A673 (cell line): Measurements from ENCODE around the gene PTMS. TPM values are rescaled to one million over a fixed set of nuclear protein-coding genes. Genes with fewer than 3 reads are reported as not detected.

Experiments used
- BruUV-seq: library from RNA; stranded (reverse); fragments of 400-500 nt; replicated peaks from 2 replicates; lab custom pipeline; 2021; lab: Mats Ljungman, UMichigan
- CTCF ChIA-PET: fragments of 300-600 bp; sonication (Branson Sonifier 250); formaldehyde crosslinking; loops from one replicate; lab custom pipeline; 2022; ENCODE audit warnings: antibody characterized with exemption; lab: Charles Lee
- POLR2A ChIA-PET: fragments of 300-600 bp; sonication (Branson Sonifier 250); formaldehyde crosslinking; loops from one replicate; lab custom pipeline; 2022; ENCODE audit warnings: antibody characterized with exemption; ENCODE audit not compliant: low non-redundant PET; lab: Charles Lee
- DNase-seq: peaks from one replicate; pipeline ENCODE4 v3.0.0-alpha.2; 2015; ENCODE audit warnings: low spot score
- H3K27ac ChIP-seq: fragments of 200-600 bp; sonication (generic); 2 replicates; pipeline ENCODE4 v1.5.1; 2016; ENCODE audit warnings: mixed run types, low read depth, mild to moderate bottlenecking, mixed read lengths, antibody characterized with exemption, low read length; ENCODE audit not compliant: poor library complexity, severe bottlenecking
- H3K27me3 ChIP-seq: fragments of 200-600 bp; sonication (generic); replicated peaks from 2 replicates; pipeline ENCODE4 v1.6.1; 2017; ENCODE audit warnings: mixed run types, low read depth, mild to moderate bottlenecking, mixed read lengths, antibody characterized with exemption, low read length; ENCODE audit not compliant: insufficient read depth, poor library complexity
- H3K36me3 ChIP-seq: fragments of 200-600 bp; sonication (generic); 2 replicates; pipeline ENCODE4 v1.6.1; 2016; ENCODE audit warnings: mixed run types, mild to moderate bottlenecking, mixed read lengths, antibody characterized with exemption, low read length; ENCODE audit not compliant: insufficient read depth, poor library complexity, severe bottlenecking
- H3K4me1 ChIP-seq: fragments of 200-600 bp; sonication (generic); 2 replicates; pipeline ENCODE4 v1.6.1; 2017; ENCODE audit warnings: mixed run types, mild to moderate bottlenecking, mixed read lengths, antibody characterized with exemption, low read length; ENCODE audit not compliant: insufficient read depth, poor library complexity, severe bottlenecking
- H3K4me3 ChIP-seq: fragments of 200-600 bp; sonication (generic); 2 replicates; pipeline ENCODE4 v1.5.1; 2016; ENCODE audit warnings: low read depth, mixed run types, mild to moderate bottlenecking, mixed read lengths, low read length; ENCODE audit not compliant: poor library complexity, severe bottlenecking
- H3K9me3 ChIP-seq: fragments of 200-600 bp; sonication (generic); 2 replicates; pipeline ENCODE4 v1.6.1; 2016; ENCODE audit warnings: mixed run types, low read depth, mild to moderate bottlenecking, mixed read lengths, antibody characterized with exemption, low read length; ENCODE audit not compliant: poor library complexity, severe bottlenecking
- CTCF ChIP-seq: fragments of 300-800, 200-600 bp; sonication (generic); conservative IDR thresholded peaks from 2 replicates; pipeline ENCODE4 v1.5.1; 2017; ENCODE audit warnings: low read depth, mild to moderate bottlenecking, antibody characterized with exemption, low read length, moderate library complexity, mixed read lengths
- EZH2 ChIP-seq: fragments of 200-600 bp; sonication (generic); IDR thresholded peaks from 2 replicates; pipeline ENCODE4 v1.6.1; 2017; ENCODE audit warnings: borderline replicate concordance, low read depth, mild to moderate bottlenecking, mixed read lengths, antibody characterized with exemption, low read length; ENCODE audit not compliant: poor library complexity, severe bottlenecking
- intact Hi-C: fragments of 100-400 bp; cut with micrococcal nuclease; formaldehyde crosslinking; loops from one replicate; pipeline ENCODE4 v1.10.0; 2022; ENCODE audit not compliant: unreplicated experiment
- total RNA-seq: library from RNA; stranded (reverse); gene quantifications from 2 replicates; pipeline ENCODE4 v1.2.3, GENCODE V29; 2021

The PTMS gene
- total RNA-seq, 1 experiment from 2014 or later: 620 TPM

DNA sequence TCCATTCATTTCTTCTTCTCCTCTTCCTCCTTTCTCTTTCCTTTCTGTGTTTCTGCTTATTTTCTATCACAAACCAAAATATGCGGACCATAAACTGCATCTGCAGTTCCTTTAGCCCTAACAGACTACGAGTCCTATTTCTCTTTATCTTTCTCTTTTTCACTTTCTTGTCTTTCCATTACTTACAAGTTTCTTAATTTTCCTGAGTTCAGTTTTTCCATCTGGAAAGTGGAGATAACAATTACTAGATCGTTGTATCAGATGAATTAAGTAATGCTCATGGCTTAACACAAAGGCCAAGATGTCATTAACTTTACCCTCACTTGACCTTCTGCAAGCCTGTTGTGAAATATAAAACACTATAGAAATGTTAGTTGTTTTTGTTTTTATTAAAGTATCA is 43.3 kb upstream of the PTMS start:
- Histone ChIP-seq H3K27ac (peak overlapping the region; percentile 87), H3K36me3 (peaks cover 3% of the 10 kb centered on the region), H3K9me3 (no peaks in the 10 kb centered on the region), H3K4me3 (peak overlapping the region; percentile 56), H3K27me3 (no peaks in the 10 kb centered on the region), H3K4me1 (peaks cover 10% of the 10 kb centered on the region)
- BruUV-seq: no TSS peak
- TF ChIP-seq EZH2 (no peak), CTCF (no peak)
- DNase-seq: no peak
- intact Hi-C loops: loop anchor here (2.0 kb wide), 1 partner anchor 34 kb away; the partner anchor contains the start of gene ZNF384
- POLR2A ChIA-PET: interaction anchor here (1.2 kb wide), 1 partner anchor 189 kb away, joined by 3 read pairs; the partner anchor contains the start of gene GAPDH
- CTCF ChIA-PET: no interaction called here

DNA sequence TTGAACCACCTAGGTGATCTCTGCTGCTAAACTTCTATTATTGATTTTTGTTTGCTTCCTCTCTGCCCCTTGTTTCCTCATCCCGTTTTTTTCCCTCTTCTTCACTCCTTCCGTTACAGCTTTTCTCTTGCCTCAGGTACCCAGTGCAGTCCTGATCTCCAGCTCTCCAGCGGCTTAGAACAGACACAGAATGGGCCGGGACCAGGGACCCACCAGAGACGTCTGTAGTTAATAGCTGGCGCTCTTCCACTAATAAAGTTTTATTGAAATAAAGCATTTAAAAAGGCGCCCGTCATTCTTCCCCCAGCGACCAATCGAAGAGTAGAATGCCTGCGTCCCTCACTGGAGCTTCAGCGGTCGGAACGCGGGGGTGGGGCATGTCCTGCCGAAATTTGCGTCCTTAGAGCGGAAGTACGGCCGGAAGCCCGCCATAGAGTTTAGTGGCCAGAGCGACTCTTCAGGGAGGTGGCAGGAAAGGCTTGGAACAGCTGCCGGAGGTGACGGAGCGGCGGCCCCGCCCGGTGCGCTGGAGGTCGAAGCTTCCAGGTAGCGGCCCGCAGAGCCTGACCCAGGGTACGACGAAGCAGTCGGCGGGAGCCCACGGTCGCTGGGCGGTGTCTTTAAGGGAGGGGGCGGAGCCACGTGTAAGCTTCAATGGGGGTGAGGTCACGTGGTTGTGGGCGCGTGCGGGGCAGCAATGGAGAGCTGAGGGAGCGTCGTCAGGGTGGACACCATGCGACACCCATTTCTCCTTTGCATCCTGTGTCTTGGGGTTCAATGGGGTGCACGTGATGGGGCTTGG is 42.4 kb upstream of the PTMS start, which contains the start of gene COPS7A:
Gene COPS7A (plus strand): TSS at position 440 of the 802 bp plus-strand sequence. CDS start 611 bp downstream, outside the sequence.
- CTCF ChIA-PET: interaction anchor here (0.5 to 0.9 kb wide), 6 partner anchors 14 to 170 kb away, joined by 3 read pairs; no protein-coding TSS in a partner anchor
- DNase-seq: peak; percentile 99
- no peaks in the 10 kb centered on the region for H3K27me3 ChIP-seq
- H3K9me3 ChIP-seq: no peaks in the 10 kb centered on the region
- H3K4me1 ChIP-seq: peaks cover 10% of the 10 kb centered on the region
- TF ChIP-seq CTCF (no peak), EZH2 (no peak)
- BruUV-seq: no TSS peak
- peak within 1 kb of the TSS; percentile 87 for H3K27ac ChIP-seq
- H3K36me3 ChIP-seq: peaks cover 12% of the 10 kb centered on the region
- intact Hi-C loops: loop anchor here (1.0 to 2.0 kb wide), 2 partner anchors 35 to 40 kb away; partner anchors contain the start of gene ZNF384
- H3K4me3 ChIP-seq: peak within 1 kb of the TSS; percentile 56
- POLR2A ChIA-PET: interaction anchor here (0.5 to 1.2 kb wide), 5 partner anchors 9 to 190 kb away, joined by 3 to 20 read pairs (median 4); partner anchors contain the start of genes GAPDH, PTMS and ZNF384

GRCh38 chr12:6724409-6724797 is 41.8 kb upstream of the PTMS start:
- Histone ChIP-seq H3K9me3 (no peaks in the 10 kb centered on the region), H3K4me3 (peak overlapping the region; percentile 56), H3K27ac (peak overlapping the region; percentile 87), H3K36me3 (peaks cover 12% of the 10 kb centered on the region), H3K27me3 (no peaks in the 10 kb centered on the region), H3K4me1 (peaks cover 10% of the 10 kb centered on the region)
- TF ChIP-seq CTCF (no peak), EZH2 (no peak)
- POLR2A ChIA-PET: interaction anchor here (0.7 to 1.2 kb wide), 4 partner anchors 8 to 190 kb away, joined by 3 to 20 read pairs (median 4); partner anchors contain the start of genes GAPDH, PTMS and ZNF384
- BruUV-seq: TSS peak; percentile 75
- intact Hi-C loops: loop anchor here (1.0 kb wide), 1 partner anchor 40 kb away; no protein-coding TSS in a partner anchor
- CTCF ChIA-PET: interaction anchor here (0.6 to 0.9 kb wide), 3 partner anchors 14 to 154 kb away, joined by 3 read pairs; no protein-coding TSS in a partner anchor
- DNase-seq: no peak
